OCI-LY3 (cell line): Measurements from ENCODE around the gene IL23A.
A peak's percentile ranks its signal among the peaks of the same experiment; 100 is the strongest.

Source experiments
- H2AFZ ChIP-seq: fragments of 200-600, 300-600 bp; shearing (Covaris generic); 2 replicates; pipeline ENCODE4 v1.6.0; 2014; ENCODE audit warnings: antibody characterized with exemption, low read depth, low read length
- H3K27ac ChIP-seq: fragments of 200-600, 300-600 bp; sonication (generic); 2 replicates; pipeline ENCODE4 v1.5.1; 2014; ENCODE audit warnings: mild to moderate bottlenecking, low read length, moderate library complexity, mixed read lengths
- H3K27me3 ChIP-seq: fragments of 200-600, 300-600 bp; sonication (generic); 2 replicates; pipeline ENCODE4 v1.6.1; 2014; ENCODE audit warnings: low read depth, low read length, mixed read lengths
- H3K36me3 ChIP-seq: fragments of 200-600, 300-600 bp; sonication (generic); replicated peaks from 2 replicates; pipeline ENCODE3; 2014; ENCODE audit warnings: low read depth, low read length, mixed read lengths
- H3K4me1 ChIP-seq: fragments of 300-600, 200-600 bp; sonication (generic); 2 replicates; pipeline ENCODE4 v1.6.1; 2014; ENCODE audit warnings: low read length, mixed read lengths
- H3K4me2 ChIP-seq: fragments of 200-600, 300-600 bp; sonication (generic); 2 replicates; pipeline ENCODE4 v1.6.1; 2014; ENCODE audit warnings: low read length, mixed read lengths
- H3K4me3 ChIP-seq: fragments of 300-600, 200-600 bp; sonication (generic); 2 replicates; pipeline ENCODE4 v1.5.1; 2014; ENCODE audit warnings: antibody characterized with exemption, mild to moderate bottlenecking, low read length, moderate library complexity
- H3K79me2 ChIP-seq: fragments of 300-600, 200-600 bp; shearing (Covaris generic); 2 replicates; pipeline ENCODE4 v1.6.1; 2014; ENCODE audit warnings: mild to moderate bottlenecking, low read length, mixed read lengths
- H3K9ac ChIP-seq: fragments of 300-600, 200-600 bp; shearing (Covaris generic); 2 replicates; pipeline ENCODE4 v1.6.0; 2014; ENCODE audit warnings: mild to moderate bottlenecking, low read length, moderate library complexity
- H3K9me3 ChIP-seq: fragments of 200-600, 300-600 bp; shearing (Covaris generic); 2 replicates; pipeline ENCODE4 v1.6.1; 2014; ENCODE audit warnings: low read length, mixed read lengths; ENCODE audit not compliant: insufficient read depth
- H4K20me1 ChIP-seq: fragments of 200-600, 300-600 bp; sonication (generic); 2 replicates; pipeline ENCODE4 v1.6.1; 2016; ENCODE audit warnings: low read length, mixed read lengths; ENCODE audit not compliant: insufficient read depth
- EZH2phosphoT487 ChIP-seq: fragments of 200-600 bp; shearing (Covaris generic); IDR thresholded peaks from 2 replicates; pipeline ENCODE4 v1.6.1; 2018; ENCODE audit warnings: antibody characterized with exemption, mixed run types, low read depth
- TF ChIP-seq, protein P1 (sequence below): fragments of 200-600, 300-600 bp; sonication (generic); IDR thresholded peaks from 2 replicates; pipeline ENCODE4 v1.5.1; 2014; ENCODE audit warnings: antibody characterized with exemption, low read length, low read depth

Gene IL23A

DNA sequence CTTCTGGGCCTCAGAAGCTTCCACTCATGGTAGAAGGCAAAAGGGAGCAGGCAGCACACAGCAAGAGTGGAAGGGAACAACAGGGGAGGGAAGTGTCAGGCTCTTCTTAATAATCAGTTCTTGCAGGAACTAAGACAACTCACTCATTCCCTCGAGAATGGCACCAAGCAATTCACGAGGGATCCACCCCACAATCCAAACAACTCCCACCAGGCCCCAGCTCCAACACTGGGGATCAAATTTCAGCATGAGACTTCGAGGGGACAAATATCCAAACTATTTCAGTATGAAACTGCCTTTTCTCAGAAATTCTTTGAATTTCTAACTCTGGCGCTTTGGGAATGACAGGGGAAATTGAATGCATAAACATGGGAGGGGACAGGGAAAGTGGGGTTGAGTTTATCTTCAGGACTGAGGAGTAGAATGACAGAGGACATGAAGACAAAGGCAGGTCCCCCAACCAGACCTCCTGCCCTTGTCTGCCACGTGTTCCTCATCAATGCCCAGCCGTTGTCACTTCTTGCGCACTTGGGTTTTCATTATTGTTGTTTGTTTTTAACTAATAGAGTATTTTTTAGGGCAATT is 48.6 kb downstream of the IL23A start:
- no peaks in the 10 kb centered on the region for H3K9me3 ChIP-seq
- no peaks in the 10 kb centered on the region for H3K27me3 ChIP-seq
- no peaks in the 10 kb centered on the region for H4K20me1 ChIP-seq
- H2AFZ ChIP-seq, result no peak overlapping the region
- H3K4me1 ChIP-seq, result no peaks in the 10 kb centered on the region
- H3K36me3 ChIP-seq, result no peaks in the 10 kb centered on the region
- H3K79me2 ChIP-seq, result no peaks in the 10 kb centered on the region
- no peak overlapping the region for H3K4me2 ChIP-seq
- H3K4me3 ChIP-seq, result no peak overlapping the region
- no peak overlapping the region for H3K9ac ChIP-seq
- H3K27ac ChIP-seq, result no peak overlapping the region
- no peak for TF ChIP-seq EZH2phosphoT487
- TF ChIP-seq, protein P1, sequence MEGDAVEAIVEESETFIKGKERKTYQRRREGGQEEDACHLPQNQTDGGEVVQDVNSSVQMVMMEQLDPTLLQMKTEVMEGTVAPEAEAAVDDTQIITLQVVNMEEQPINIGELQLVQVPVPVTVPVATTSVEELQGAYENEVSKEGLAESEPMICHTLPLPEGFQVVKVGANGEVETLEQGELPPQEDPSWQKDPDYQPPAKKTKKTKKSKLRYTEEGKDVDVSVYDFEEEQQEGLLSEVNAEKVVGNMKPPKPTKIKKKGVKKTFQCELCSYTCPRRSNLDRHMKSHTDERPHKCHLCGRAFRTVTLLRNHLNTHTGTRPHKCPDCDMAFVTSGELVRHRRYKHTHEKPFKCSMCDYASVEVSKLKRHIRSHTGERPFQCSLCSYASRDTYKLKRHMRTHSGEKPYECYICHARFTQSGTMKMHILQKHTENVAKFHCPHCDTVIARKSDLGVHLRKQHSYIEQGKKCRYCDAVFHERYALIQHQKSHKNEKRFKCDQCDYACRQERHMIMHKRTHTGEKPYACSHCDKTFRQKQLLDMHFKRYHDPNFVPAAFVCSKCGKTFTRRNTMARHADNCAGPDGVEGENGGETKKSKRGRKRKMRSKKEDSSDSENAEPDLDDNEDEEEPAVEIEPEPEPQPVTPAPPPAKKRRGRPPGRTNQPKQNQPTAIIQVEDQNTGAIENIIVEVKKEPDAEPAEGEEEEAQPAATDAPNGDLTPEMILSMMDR, result no peak

- H3K27ac ChIP-seq, result no peak overlapping the region
- no peaks in the 10 kb centered on the region for H3K4me1 ChIP-seq
- H2AFZ ChIP-seq, result 0 out of 2 replicates have a peak overlapping the region, but pooled peaks have one; percentile 21
- TF ChIP-seq, protein P1, result no peak
- TF ChIP-seq EZH2phosphoT487, result no peak
- no peak overlapping the region for H3K4me2 ChIP-seq
- no peaks in the 10 kb centered on the region for H3K9me3 ChIP-seq
- no peak overlapping the region for H3K9ac ChIP-seq
- H3K79me2 ChIP-seq, result no peaks in the 10 kb centered on the region
- no peaks in the 10 kb centered on the region for H4K20me1 ChIP-seq
- H3K4me3 ChIP-seq, result no peak overlapping the region
- H3K36me3 ChIP-seq, result no peaks in the 10 kb centered on the region
- no peaks in the 10 kb centered on the region for H3K27me3 ChIP-seq
These were observed 50.7 kb downstream of the IL23A start for GRCh38 chr12:56389412-56389811.
